Right ventricle myocardium superior (tissue), 1 donor: ENCODE data around the gene DCAF7. TPM values are rescaled to one million over a fixed set of nuclear protein-coding genes. Genes with fewer than 3 reads are reported as not detected.

ENCODE experiments used
- ATAC-seq: fragments of 200-7000 bp; cut with Tn5 transposase; one replicate; pipeline ENCODE4 v1.9.1; 2020; ENCODE audit warnings: mild to moderate bottlenecking; ENCODE audit not compliant: poor library complexity
- DNase-seq: peaks from one replicate; pipeline ENCODE4 v3.0.0-alpha.2; 2020
- intact Hi-C: fragments of 100-400 bp; cut with DNase I; formaldehyde crosslinking; loops from one replicate; pipeline ENCODE4 v1.11.2; 2022
- total RNA-seq: library from RNA; stranded (reverse); fragmentation: NEBNext Ultra II Directional; extraction: Animal tissue kit (Norgen Biotek cat#: 25700); gene quantifications from one replicate; pipeline ENCODE4 v1.2.1, GENCODE V29; 2021
- donor health status: DM: no; HTN: yes; CAD: no; lungs with severe emphysema.

DCAF7 gene
- total RNA-seq, 1 donor from 2014 or later = 35.5 TPM

DNA sequence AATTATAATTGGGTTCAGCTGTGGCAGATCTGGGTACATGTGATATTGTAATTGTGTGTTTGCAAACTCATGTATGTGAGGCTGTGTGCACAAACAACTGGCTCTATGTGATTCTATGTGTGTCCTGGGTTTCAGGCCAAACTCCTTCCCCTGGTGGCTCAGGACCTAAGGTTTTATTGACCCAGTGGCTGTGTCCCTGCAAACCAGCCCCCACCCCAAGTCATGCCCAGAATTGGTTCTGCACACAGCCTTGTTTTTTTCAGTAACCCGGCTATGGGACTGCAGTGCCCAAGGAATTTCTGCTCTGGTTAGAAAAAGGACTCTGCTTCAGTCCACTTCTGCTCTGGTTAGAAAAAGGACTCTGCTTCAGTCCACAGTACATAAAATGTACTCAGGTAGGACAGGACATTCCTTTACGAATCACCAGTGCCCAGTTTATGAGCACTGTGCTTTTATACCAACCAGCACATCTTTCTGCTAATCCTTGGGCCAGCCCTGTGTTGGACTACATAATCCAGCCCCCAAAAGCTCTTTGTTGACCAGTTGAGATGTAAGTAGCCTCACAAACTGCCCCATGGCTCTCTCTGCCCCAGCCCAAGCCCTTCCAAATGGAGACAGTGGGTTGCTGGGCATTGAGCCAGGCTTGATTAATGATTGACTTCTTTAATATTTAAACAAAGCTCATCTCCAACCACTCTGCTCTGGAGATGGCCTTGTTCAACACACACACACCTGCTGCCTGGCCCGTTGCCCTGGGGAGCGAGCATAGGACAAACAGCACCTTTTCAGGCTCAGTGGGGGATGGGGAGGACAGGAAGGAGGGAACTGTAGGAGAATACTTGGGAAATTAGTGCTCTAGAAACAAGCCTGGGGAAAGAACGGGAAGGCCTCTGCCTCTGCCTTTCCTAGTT is 30.1 kb upstream of the DCAF7 start:
- DNase-seq (no peak), ATAC-seq (no peak)
- intact Hi-C loops = no loop called here

- ATAC-seq (no peak), DNase-seq (no peak)
- intact Hi-C loops = no loop called here
Observed at GRCh38 chr17:63523253-63523855, 26.9 kb upstream of the DCAF7 start, which contains the start of gene KCNH6. Gene KCNH6 (plus strand): TSS chr17:63523358. CDS start chr17:63523414, 56 bp downstream.

GRCh38 chr17:63524051-63524450 is 26.2 kb upstream of the DCAF7 start:
- DNase-seq = no peak
- no peak for ATAC-seq
- intact Hi-C loops = no loop called here

- intact Hi-C loops = no loop called here
- ATAC-seq (no peak), DNase-seq (no peak)
Observed at GRCh38 chr17:63525190-63525946, 24.9 kb upstream of the DCAF7 start.

GRCh38 chr17:63526861-63527260 is 23.4 kb upstream of the DCAF7 start:
- ATAC-seq (no peak), DNase-seq (no peak)
- intact Hi-C loops = no loop called here

DNA sequence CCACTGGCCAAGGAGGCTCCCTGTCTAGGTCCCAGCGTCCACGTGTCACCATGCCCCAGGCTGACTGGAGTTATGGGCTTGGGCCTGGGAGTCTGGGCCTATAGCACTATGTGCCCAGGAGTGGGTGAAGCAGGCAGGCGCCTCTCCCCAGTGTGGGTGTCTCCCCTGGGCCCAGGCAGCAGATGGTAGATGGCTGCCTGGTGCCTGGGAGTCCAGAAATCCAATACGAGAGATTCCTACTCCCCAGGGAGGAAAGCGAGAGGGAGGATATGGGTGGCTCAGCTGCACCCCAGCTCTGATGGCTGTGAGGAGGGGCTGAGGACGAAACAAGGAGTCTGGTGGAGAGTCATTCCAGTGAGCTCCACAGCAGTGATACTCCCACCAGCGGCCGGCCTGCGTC is 22.1 kb upstream of the DCAF7 start:
- ATAC-seq (no peak), DNase-seq (no peak)
- intact Hi-C loops = no loop called here

DNA sequence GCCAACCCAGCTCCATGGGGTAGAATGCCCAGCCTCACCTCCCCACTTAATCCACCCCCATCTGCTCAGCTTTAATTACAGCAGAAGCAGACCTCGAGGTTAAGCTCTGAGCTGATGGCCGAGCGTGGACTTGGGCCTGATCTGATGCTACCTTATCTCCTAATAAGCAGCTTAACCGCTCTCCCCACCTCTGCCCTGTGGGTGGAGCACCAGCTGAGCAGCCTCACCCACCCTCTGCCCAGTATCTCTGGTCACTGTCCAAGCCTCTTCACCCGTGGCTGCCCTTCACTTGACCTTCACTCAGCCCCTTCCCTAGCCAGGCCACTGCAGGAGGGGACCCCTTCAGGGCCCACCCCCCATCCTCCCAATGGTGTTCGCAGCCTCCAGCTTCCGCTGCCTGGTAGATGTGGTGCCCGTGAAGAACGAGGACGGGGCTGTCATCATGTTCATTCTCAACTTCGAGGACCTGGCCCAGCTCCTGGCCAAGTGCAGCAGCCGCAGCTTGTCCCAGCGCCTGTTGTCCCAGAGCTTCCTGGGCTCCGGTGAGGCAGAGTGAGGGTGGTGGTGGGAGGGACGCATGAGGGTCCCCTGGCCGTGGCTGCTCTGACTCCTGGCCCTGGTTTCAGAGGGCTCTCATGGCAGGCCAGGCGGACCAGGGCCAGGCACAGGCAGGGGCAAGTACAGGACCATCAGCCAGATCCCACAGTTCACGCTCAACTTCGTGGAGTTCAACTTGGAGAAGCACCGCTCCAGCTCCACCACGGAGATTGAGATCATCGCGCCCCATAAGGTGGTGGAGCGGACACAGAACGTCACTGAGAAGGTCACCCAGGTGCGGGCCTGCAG is 20.3 kb upstream of the DCAF7 start:
- ATAC-seq = peak; percentile 56
- no peak for DNase-seq

GRCh38 chr17:63530557-63531021 is 19.7 kb upstream of the DCAF7 start:
- intact Hi-C loops = no loop called here

More for the DNA sequence above, 20.3 kb upstream of the DCAF7 start:
- intact Hi-C loops = no loop called here

DNA sequence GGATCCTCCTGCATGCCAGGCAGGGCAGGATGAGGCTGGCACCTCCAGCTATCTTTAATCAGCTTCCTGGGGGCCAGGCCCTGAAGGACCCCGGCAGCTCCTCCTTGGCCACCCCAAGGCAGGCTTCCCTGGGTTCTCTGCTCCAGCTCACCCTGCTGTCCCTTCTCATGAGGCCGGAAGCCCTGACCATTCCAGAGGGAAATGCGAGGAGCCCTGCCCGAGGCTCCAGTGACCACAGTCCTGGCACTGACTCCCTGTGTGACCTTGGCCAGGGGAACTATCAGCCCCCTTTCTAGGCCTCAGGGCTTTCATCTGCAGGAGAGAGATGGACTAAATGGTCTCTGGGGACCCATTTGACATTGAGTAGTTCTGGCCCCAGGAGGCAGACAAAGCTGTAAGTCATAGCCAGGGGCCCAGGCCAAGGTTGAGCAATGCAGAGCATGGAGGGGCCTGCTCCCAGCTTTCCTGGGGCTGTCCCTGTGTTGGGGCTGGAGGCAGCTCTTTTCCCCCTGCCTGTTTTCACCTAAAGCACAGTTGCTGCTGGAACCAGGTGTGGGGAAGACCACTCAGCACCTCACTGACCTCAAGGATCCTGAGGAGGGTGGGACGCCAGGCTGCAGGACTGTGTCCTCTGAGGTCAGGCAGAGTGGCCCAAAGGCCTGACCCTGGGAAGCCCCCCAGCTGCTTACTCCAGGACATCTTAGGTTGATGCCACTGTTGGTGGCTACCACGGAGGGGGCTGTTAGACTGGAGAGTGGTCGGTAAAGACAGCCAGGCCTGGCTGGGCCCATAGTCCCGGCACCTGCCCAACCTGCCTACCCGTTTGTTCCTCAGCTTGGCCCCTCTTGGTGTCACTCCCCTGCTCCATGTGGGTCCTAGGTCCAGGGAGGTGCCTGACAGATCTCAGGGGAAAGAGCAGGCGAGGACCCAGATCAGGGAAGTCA is 19.0 kb upstream of the DCAF7 start:
- DNase-seq (no peak), ATAC-seq (no peak)
- intact Hi-C loops = no loop called here

More at GRCh38 chr17:63530557-63531021, 19.7 kb upstream of the DCAF7 start:
- ATAC-seq = no peak
- DNase-seq = no peak

GRCh38 chr17:63533433-63534077 is 16.7 kb upstream of the DCAF7 start:
- DNase-seq (no peak), ATAC-seq (no peak)
- intact Hi-C loops = no loop called here

- intact Hi-C loops = no loop called here
- no peak for ATAC-seq
- DNase-seq = no peak
Observed at GRCh38 chr17:63534078-63534570, 16.2 kb upstream of the DCAF7 start.

DNA sequence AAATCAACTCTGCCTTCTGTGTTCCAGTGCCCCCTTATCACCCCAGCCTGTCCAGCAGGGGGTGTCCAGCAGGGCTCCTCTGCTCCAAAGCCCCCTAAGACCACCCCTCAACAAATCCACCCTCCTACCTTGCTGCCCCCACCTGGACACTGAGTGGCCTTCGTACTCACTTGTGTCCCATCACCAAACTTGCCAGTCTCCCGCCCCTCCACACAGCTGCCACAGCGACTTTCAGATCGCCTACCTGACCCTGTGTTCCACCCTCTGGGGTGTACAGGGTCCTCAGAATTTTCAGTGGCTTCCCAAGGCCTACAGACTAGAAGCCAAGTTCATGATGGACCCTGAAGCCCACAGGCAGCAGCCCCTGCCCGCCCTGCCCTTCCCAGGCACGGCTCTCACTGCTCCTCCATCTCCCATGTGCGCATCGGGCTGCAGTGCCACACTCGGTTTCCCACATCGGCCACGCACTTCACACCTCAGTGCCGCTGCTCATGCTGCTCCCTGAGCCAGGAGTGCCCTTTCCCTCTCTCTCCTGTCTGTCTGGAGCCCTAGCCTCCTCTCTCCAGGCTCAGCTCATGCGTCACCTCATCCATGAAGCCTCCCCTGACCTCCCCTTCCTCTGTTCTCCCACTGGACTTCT is 15.3 kb upstream of the DCAF7 start:
- DNase-seq = no peak

DNA sequence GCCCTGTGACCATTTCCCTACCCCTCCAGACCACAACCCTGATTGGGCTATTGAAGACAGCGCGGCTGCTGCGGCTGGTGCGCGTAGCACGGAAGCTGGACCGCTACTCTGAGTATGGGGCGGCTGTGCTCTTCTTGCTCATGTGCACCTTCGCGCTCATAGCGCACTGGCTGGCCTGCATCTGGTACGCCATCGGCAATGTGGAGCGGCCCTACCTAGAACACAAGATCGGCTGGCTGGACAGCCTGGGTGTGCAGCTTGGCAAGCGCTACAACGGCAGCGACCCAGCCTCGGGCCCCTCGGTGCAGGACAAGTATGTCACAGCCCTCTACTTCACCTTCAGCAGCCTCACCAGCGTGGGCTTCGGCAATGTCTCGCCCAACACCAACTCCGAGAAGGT is 14.6 kb upstream of the DCAF7 start:
- no peak for ATAC-seq
- no peak for DNase-seq
- intact Hi-C loops = no loop called here

More for the DNA sequence above, 15.3 kb upstream of the DCAF7 start:
- intact Hi-C loops = no loop called here
- no peak for ATAC-seq

DNA sequence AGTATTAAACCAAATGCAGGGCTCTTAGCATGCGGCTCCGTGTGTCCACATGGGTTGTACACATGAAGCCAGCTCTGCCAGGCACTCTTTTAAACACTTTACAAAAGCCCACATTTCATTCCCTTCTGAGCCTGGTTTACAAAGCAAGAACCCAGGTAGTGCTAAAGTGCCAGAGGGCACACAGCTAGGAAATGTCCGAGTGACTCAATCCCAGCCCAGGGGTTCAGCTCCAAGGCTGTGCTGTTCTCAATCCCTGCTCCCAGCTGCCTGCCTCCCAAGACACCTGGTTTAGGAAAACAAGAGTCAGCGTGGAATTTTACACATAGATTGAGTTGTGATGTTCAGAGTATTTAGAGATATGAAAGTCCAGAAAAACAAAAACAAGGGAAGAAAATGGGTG is 13.3 kb upstream of the DCAF7 start:
- intact Hi-C loops = no loop called here
- DNase-seq (no peak), ATAC-seq (no peak)

- ATAC-seq (no peak), DNase-seq (no peak)
- intact Hi-C loops = no loop called here
Observed at GRCh38 chr17:63537991-63538692, 12.1 kb upstream of the DCAF7 start.
